Aorta (tissue), 4 donors: ENCODE results near the gene GPR75. TPM values are rescaled to one million over a fixed set of nuclear protein-coding genes. Genes with fewer than 3 reads are reported as not detected.

Experiments
- microRNA-seq, 2 donors: library from miRNA; unstranded; fragments of <30 nt; microRNA quantifications; one replicate each; pipeline ENCODE4 v1.2.0, GENCODE V29; 2020
- polyA plus RNA-seq, 2 donors: library from polyadenylated mRNA; stranded (reverse); fragments of 200-250 nt; gene quantifications; one replicate each; pipeline ENCODE4 v1.2.3, GENCODE V29; 2013
- total RNA-seq, 2 donors: library from RNA; stranded (reverse); fragmentation: NEBNext Ultra II Directional; extraction: Animal tissue kit (Norgen Biotek cat#: 25700); gene quantifications; one replicate each; pipeline ENCODE4 v1.2.1, GENCODE V29; 2021
- donor health status: healthy with polysubstance abuse.
- donor health status: Bipolar disorder and iron deficiency.
- donor health status: DM: no; HTN: no; CAD: no.
- donor health status: DM: yes; HTN: yes; CAD: no.

Gene GPR75
- total and polyA plus RNA-seq, 4 donors: 0.90 to 4.3 (median 3.1) TPM; not detected in 1

Small RNA genes lying within 50 kb of the gene (microRNA-seq; reads per million reads assigned to microRNA genes)
- 0 to 0.60 reads per million in 2 donors for gene MIR3682

Other genes with a start within 250 kb of the GPR75 start
- gene CHAC2, start 92.2 kb downstream of the GPR75 start, total RNA-seq: 1 to 10 TPM in 1 of 2 donors, under 1 TPM in 1; 0.75 to 1.3 TPM
- 1 to 10 TPM in 1 of 2 donors, under 1 TPM in 1; 0.61 to 5.5 TPM for gene CHAC2, start 92.2 kb downstream of the GPR75 start, polyA plus RNA-seq
- 10 to 100 TPM; 14.4 to 26.7 TPM for gene ASB3, start 73.0 kb downstream of the GPR75 start, total RNA-seq
- 10 to 100 TPM in 1 of 2 donors, 1 to 10 TPM in 1; 3.6 to 11.3 TPM for gene ASB3, start 73.0 kb downstream of the GPR75 start, polyA plus RNA-seq
- gene ERLEC1, start 72.9 kb downstream of the GPR75 start, total RNA-seq: 10 to 100 TPM; 54.3 to 55.0 TPM
- gene ERLEC1, start 72.9 kb downstream of the GPR75 start, polyA plus RNA-seq: 10 to 100 TPM; 58.2 to 66.8 TPM
- 10 to 100 TPM; 50.6 to 51.8 TPM for gene PSME4, start 111.0 kb upstream of the GPR75 start, total RNA-seq
- gene PSME4, start 111.0 kb upstream of the GPR75 start, polyA plus RNA-seq: 10 to 100 TPM; 10.5 to 23.1 TPM